Breast epithelium (tissue), 3 donors: Measurements from ENCODE around the gene ITGA8.

Experiments
- POLR2A ChIP-seq: fragments of 450-650 bp; IDR thresholded peaks from one replicate; pipeline ENCODE4 v1.6.1; 2016; ENCODE audit warnings: antibody characterized with exemption, mild to moderate bottlenecking, moderate library complexity
- POLR2AphosphoS5 ChIP-seq, 3 donors: sonication (generic); formaldehyde crosslinking; IDR thresholded peaks; one replicate each; pipeline ENCODE4 v1.6.1; 2017; ENCODE audit warnings: antibody characterized with exemption in 3 of 3
- TF ChIP-seq, protein P1 (sequence below), 3 donors: fragments of 450-650 bp; IDR thresholded peaks; one replicate each; pipeline ENCODE4 v1.5.1; 2016 to 2017; ENCODE audit warnings: antibody characterized with exemption in 3 of 3, mild to moderate bottlenecking in 3 of 3, moderate library complexity in 3 of 3

- TF ChIP-seq, protein P1, sequence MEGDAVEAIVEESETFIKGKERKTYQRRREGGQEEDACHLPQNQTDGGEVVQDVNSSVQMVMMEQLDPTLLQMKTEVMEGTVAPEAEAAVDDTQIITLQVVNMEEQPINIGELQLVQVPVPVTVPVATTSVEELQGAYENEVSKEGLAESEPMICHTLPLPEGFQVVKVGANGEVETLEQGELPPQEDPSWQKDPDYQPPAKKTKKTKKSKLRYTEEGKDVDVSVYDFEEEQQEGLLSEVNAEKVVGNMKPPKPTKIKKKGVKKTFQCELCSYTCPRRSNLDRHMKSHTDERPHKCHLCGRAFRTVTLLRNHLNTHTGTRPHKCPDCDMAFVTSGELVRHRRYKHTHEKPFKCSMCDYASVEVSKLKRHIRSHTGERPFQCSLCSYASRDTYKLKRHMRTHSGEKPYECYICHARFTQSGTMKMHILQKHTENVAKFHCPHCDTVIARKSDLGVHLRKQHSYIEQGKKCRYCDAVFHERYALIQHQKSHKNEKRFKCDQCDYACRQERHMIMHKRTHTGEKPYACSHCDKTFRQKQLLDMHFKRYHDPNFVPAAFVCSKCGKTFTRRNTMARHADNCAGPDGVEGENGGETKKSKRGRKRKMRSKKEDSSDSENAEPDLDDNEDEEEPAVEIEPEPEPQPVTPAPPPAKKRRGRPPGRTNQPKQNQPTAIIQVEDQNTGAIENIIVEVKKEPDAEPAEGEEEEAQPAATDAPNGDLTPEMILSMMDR (IDR thresholded peaks at IDR 0.05): no peak
- no peak for TF ChIP-seq POLR2A
- no peak for TF ChIP-seq POLR2AphosphoS5 (IDR thresholded peaks at IDR 0.05)
Measured at GRCh38 chr10:15620836-15621515, 98.7 kb downstream of the ITGA8 start.
